NT2/D1 (cell line): Measurements from ENCODE around the gene CAPN12.

Experiments
- SUZ12 ChIP-seq: IDR thresholded peaks from 2 replicates; pipeline ENCODE4 v1.6.1; 2011; ENCODE audit not compliant: insufficient read length, insufficient read depth; ENCODE audit errors: extremely low read depth
- YY1 ChIP-seq: IDR thresholded peaks from 2 replicates; pipeline ENCODE4 v1.6.1; 2011; ENCODE audit not compliant: insufficient read length, insufficient read depth
- ZNF274 ChIP-seq: IDR thresholded peaks from 2 replicates; pipeline ENCODE4 v1.6.1; 2011; ENCODE audit warnings: mild to moderate bottlenecking, low read depth, low read length

DNA sequence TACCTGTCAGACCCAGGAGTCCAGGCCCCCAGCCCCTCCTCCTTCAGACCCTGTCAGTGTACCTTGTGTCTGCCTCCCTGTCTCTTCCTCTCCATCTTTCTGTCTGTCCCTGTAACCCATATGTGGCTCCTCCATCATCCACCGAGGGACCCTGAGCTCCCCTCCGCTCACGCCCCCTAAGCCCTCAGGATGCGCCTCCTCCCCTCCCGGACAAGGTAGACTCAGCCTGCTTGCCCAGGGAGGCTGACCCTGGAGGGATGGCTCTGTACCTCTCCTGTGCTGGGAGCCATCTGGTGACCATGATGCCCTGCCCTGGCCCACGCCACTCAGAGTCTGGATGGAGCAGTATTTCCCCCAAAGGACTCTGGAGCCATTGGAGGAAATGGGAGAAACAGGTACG is 1.0 kb upstream of the CAPN12 start:
- TF ChIP-seq YY1: no peak
- TF ChIP-seq ZNF274: no peak
- TF ChIP-seq SUZ12: no peak
